ENCODE measurements around the gene OTOGL.
"Not testable (repeated sequence)": the region's sequence is repeated elsewhere in the genome, so short reads cannot be mapped to it uniquely, and the experiment has no call there.

The OTOGL gene

GRCh38 chr12:80282226-80282625 is 182.9 kb downstream of the OTOGL start:
- no peak for DNase-seq

GRCh38 chr12:80282761-80283160 is 183.4 kb downstream of the OTOGL start:
- no peak for DNase-seq

- no peak for DNase-seq
These were observed 191.9 kb downstream of the OTOGL start for GRCh38 chr12:80291108-80291754.

GRCh38 chr12:80293347-80293746 is 194.0 kb downstream of the OTOGL start:
- no peak for DNase-seq

GRCh38 chr12:80293759-80294158 is 194.4 kb downstream of the OTOGL start:
- DNase-seq = no peak

- DNase-seq = no peak
These were observed 199.9 kb downstream of the OTOGL start for GRCh38 chr12:80299219-80299618.

GRCh38 chr12:80299976-80300375 is 200.6 kb downstream of the OTOGL start:
- DNase-seq = no peak

- DNase-seq = not testable (repeated sequence)
These were observed 208.1 kb downstream of the OTOGL start for GRCh38 chr12:80307436-80307835.

GRCh38 chr12:80313209-80313608 is 213.9 kb downstream of the OTOGL start:
- DNase-seq = no peak

GRCh38 chr12:80314741-80315140 is 215.4 kb downstream of the OTOGL start:
- DNase-seq = no peak

GRCh38 chr12:80316222-80316621 is 216.9 kb downstream of the OTOGL start:
- DNase-seq = no peak

- no peak for DNase-seq
These were observed 218.0 kb downstream of the OTOGL start for GRCh38 chr12:80317307-80317706.

- no peak for DNase-seq
These were observed 218.6 kb downstream of the OTOGL start for GRCh38 chr12:80317899-80318298.

- DNase-seq = no peak
These were observed 220.9 kb downstream of the OTOGL start for GRCh38 chr12:80320121-80320678.

- no peak for DNase-seq
These were observed 222.3 kb downstream of the OTOGL start for GRCh38 chr12:80321653-80322052.

GRCh38 chr12:80325167-80325959 is 226.0 kb downstream of the OTOGL start:
- no peak for DNase-seq

- no peak for DNase-seq
These were observed 233.5 kb downstream of the OTOGL start for GRCh38 chr12:80332827-80333226.

GRCh38 chr12:80352474-80352873 is 253.1 kb downstream of the OTOGL start:
- DNase-seq = no peak

- DNase-seq = no peak
These were observed 253.9 kb downstream of the OTOGL start for GRCh38 chr12:80353254-80353653.

- DNase-seq = no peak
These were observed 256.8 kb downstream of the OTOGL start for GRCh38 chr12:80356097-80356496.

GRCh38 chr12:80359703-80360102 is 260.4 kb downstream of the OTOGL start:
- DNase-seq = no peak

GRCh38 chr12:80364056-80364455 is 264.7 kb downstream of the OTOGL start:
- no peak for DNase-seq

- DNase-seq = no peak
These were observed 274.3 kb downstream of the OTOGL start for GRCh38 chr12:80373666-80374065.

- no peak for DNase-seq
These were observed 275.3 kb downstream of the OTOGL start for GRCh38 chr12:80374615-80375014.

All from stimulated activated CD4-positive, alpha-beta T cell treated with anti-CD3 and anti-CD28 coated beads, Interleukin-2, amount 100 ng/mL, for 24 hours (primary cell).